HCT116 (cell line): ENCODE results near the gene LPAR1. TPM values are rescaled to one million over a fixed set of nuclear protein-coding genes. Genes with fewer than 3 reads are reported as not detected.

Experiments
- ATAC-seq: fragments of 200-7000 bp; cut with Tn5 transposase; 2 replicates; pipeline ENCODE4 v1.9.1; 2020; ENCODE audit warnings: mild to moderate bottlenecking, moderate library complexity
- BruUV-seq: library from RNA; stranded (reverse); fragments of 400-500 nt; replicated peaks from 2 replicates; lab custom pipeline; 2021; lab: Mats Ljungman, UMichigan
- CTCF ChIA-PET: fragments of 300-600 bp; sonication (Branson Sonifier 250); formaldehyde crosslinking; loops from one replicate; lab custom pipeline; 2021; ENCODE audit warnings: antibody characterized with exemption; lab: Charles Lee
- POLR2A ChIA-PET: fragments of 300-600, 350-600 bp; sonication (Branson Sonifier 250); formaldehyde crosslinking; loops from one replicate; lab custom pipeline; 2021; ENCODE audit warnings: antibody characterized with exemption; lab: Charles Lee
- RAD21 ChIA-PET, 2 experiments: fragments of 300-600 bp; sonication (Branson Sonifier 250); formaldehyde crosslinking; loops; one replicate each; lab custom pipeline; 2023; ENCODE audit warnings: low total read pairs in 2 of 2; ENCODE audit not compliant: uncharacterized antibody in 2 of 2, unreplicated experiment in 2 of 2, low non-redundant PET in 1 of 2; lab: Charles Lee
- DNase-seq: peaks from one replicate; pipeline ENCODE4 v3.0.0-alpha.2; 2010; ENCODE audit warnings: low read depth, low spot score
- H2AFZ ChIP-seq: fragments of 200-600 bp; shearing (Covaris generic), sonication (generic); 2 replicates; pipeline ENCODE4 v1.6.1; 2017; ENCODE audit warnings: low read depth, mixed run types, mixed read lengths, antibody characterized with exemption, low read length; ENCODE audit not compliant: poor library complexity, severe bottlenecking
- H3K27ac ChIP-seq: 2 replicates; pipeline ENCODE4 v1.5.1; 2012; ENCODE audit warnings: low read depth, low read length
- H3K27me3 ChIP-seq: fragments of 200-600 bp; sonication (generic); 2 replicates; pipeline ENCODE4 v1.6.1; 2016; ENCODE audit warnings: mixed run types, low read length, mixed read lengths; ENCODE audit not compliant: insufficient read depth
- H3K36me3 ChIP-seq, 2 experiments: fragments of 200-500 bp in 1 of 2; fragments of 200-600 bp in 1 of 2; sonication (Bioruptor generic) in 1 of 2; sonication (generic) in 1 of 2; 2 replicates each; pipeline versions ENCODE4 v1.5.1 to v1.6.1; 2014 to 2016; ENCODE audit warnings: low read length in 2 of 2, inconsistent platforms in 1 of 2, mixed read lengths in 1 of 2, mixed run types in 1 of 2; ENCODE audit not compliant: insufficient read depth in 2 of 2, control insufficient read depth in 1 of 2
- H3K4me1 ChIP-seq, 2 experiments: fragments of 200-600 bp in 1 of 2; sonication (generic) in 1 of 2; 2 replicates each; pipeline versions ENCODE4 v1.5.1 to v1.6.1; 2012 to 2017; ENCODE audit warnings: low read length in 2 of 2, inconsistent platforms in 1 of 2, mild to moderate bottlenecking in 1 of 2, mixed read lengths in 1 of 2, mixed run types in 1 of 2, moderate library complexity in 1 of 2; ENCODE audit not compliant: insufficient read depth in 2 of 2, control insufficient read depth in 1 of 2
- H3K4me2 ChIP-seq: fragments of 200-600 bp; sonication (generic); 2 replicates; pipeline ENCODE4 v1.6.1; 2017; ENCODE audit warnings: mixed run types, low read length, mixed read lengths
- H3K4me3 ChIP-seq, 2 experiments: fragments of 200-600 bp in 1 of 2; sonication (generic) in 1 of 2; replicated peaks in 1 of 2; 2 replicates each; pipeline ENCODE4 v1.5.1; 2011 to 2016; ENCODE audit warnings: low read length in 2 of 2, control low read depth in 1 of 2, low read depth in 1 of 2, mild to moderate bottlenecking in 1 of 2, mixed read lengths in 1 of 2, mixed run types in 1 of 2
- H3K79me2 ChIP-seq: fragments of 200-600 bp; sonication (generic); 2 replicates; pipeline ENCODE4 v1.6.1; 2017; ENCODE audit warnings: mild to moderate bottlenecking, mixed run types, low read length, moderate library complexity, mixed read lengths; ENCODE audit not compliant: insufficient read depth
- H3K9ac ChIP-seq: fragments of 200-600 bp; sonication (generic); 2 replicates; pipeline ENCODE4 v1.6.1; 2016; ENCODE audit warnings: low read length, mixed read lengths
- H3K9me2 ChIP-seq: fragments of 200-600 bp; sonication (generic), shearing (Covaris generic); 2 replicates; pipeline ENCODE4 v1.6.1; 2017; ENCODE audit warnings: mixed run types, mild to moderate bottlenecking, moderate library complexity; ENCODE audit not compliant: insufficient read depth
- H3K9me3 ChIP-seq, 2 experiments: fragments of 200-500 bp in 1 of 2; fragments of 200-600 bp in 1 of 2; sonication (Bioruptor generic) in 1 of 2; sonication (generic) in 1 of 2; 2 replicates each; pipeline ENCODE4 v1.6.1; 2014 to 2017; ENCODE audit warnings: low read length in 2 of 2, mixed read lengths in 2 of 2, inconsistent platforms in 1 of 2, low read depth in 1 of 2, mild to moderate bottlenecking in 1 of 2, mixed run types in 1 of 2, moderate library complexity in 1 of 2; ENCODE audit not compliant: control insufficient read depth in 1 of 2, insufficient read depth in 1 of 2
- H4K20me1 ChIP-seq: fragments of 200-600 bp; sonication (generic), shearing (Covaris generic); 2 replicates; pipeline ENCODE4 v1.6.1; 2017; ENCODE audit warnings: mixed run types, mild to moderate bottlenecking, moderate library complexity; ENCODE audit not compliant: insufficient read depth
- CEBPB ChIP-seq: IDR thresholded peaks from 2 replicates; pipeline ENCODE4 v1.6.1; 2012; ENCODE audit warnings: low read depth
- CTCF ChIP-seq, 3 experiments: fragments of 200-600 bp in 1 of 3; sonication (generic) in 1 of 3; IDR thresholded peaks in 2 of 3; conservative IDR thresholded peaks in 1 of 3; 2 replicates each; pipeline ENCODE4 v1.5.1; 2012 to 2017; ENCODE audit warnings: low read depth in 2 of 3, low read length in 2 of 3, antibody characterized with exemption in 1 of 3, borderline replicate concordance in 1 of 3, control low read depth in 1 of 3, mild to moderate bottlenecking in 1 of 3, mixed read lengths in 1 of 3, mixed run types in 1 of 3, moderate library complexity in 1 of 3; ENCODE audit not compliant: insufficient read depth in 1 of 3
- EGR1 ChIP-seq: IDR thresholded peaks from 2 replicates; pipeline ENCODE4 v1.6.1; 2012; ENCODE audit warnings: low read depth
- ELF1 ChIP-seq: IDR thresholded peaks from 2 replicates; pipeline ENCODE4 v1.6.1; 2012; ENCODE audit warnings: low read depth, borderline replicate concordance
- FOSL1 ChIP-seq: IDR thresholded peaks from 2 replicates; pipeline ENCODE4 v1.6.1; 2012; ENCODE audit warnings: low read depth
- JUND ChIP-seq: IDR thresholded peaks from 2 replicates; pipeline ENCODE4 v1.6.1; 2012
- POLR2AphosphoS5 ChIP-seq: IDR thresholded peaks from 2 replicates; pipeline ENCODE4 v1.6.1; 2011; ENCODE audit warnings: mild to moderate bottlenecking, low read depth, low read length, moderate library complexity
- RAD21 ChIP-seq: IDR thresholded peaks from 2 replicates; pipeline ENCODE4 v1.6.1; 2012; ENCODE audit warnings: low read depth, mild to moderate bottlenecking
- REST ChIP-seq: IDR thresholded peaks from 2 replicates; pipeline ENCODE4 v1.6.1; 2012; ENCODE audit warnings: low read depth
- SIN3A ChIP-seq: IDR thresholded peaks from 2 replicates; pipeline ENCODE4 v1.6.1; 2012; ENCODE audit warnings: low read depth
- SP1 ChIP-seq: IDR thresholded peaks from 2 replicates; pipeline ENCODE4 v1.6.1; 2012; ENCODE audit warnings: low read depth
- TCF7L2 ChIP-seq: IDR thresholded peaks from 2 replicates; pipeline ENCODE4 v1.7.0; 2011; ENCODE audit warnings: borderline replicate concordance, inconsistent platforms; ENCODE audit not compliant: insufficient read depth, insufficient read length; ENCODE audit errors: extremely low read depth
- YY1 ChIP-seq: IDR thresholded peaks from 2 replicates; pipeline ENCODE4 v1.6.1; 2011; ENCODE audit warnings: low read length, low read depth, moderate library complexity, mild to moderate bottlenecking; ENCODE audit not compliant: insufficient replicate concordance; ENCODE audit errors: extremely low read depth
- ZNF274 ChIP-seq: fragments of 200-500 bp; sonication (Bioruptor generic); IDR thresholded peaks from 2 replicates; pipeline ENCODE4 v1.6.1; 2014; ENCODE audit warnings: mild to moderate bottlenecking, low read depth, low read length, inconsistent platforms
- intact Hi-C: fragments of 100-400 bp; cut with micrococcal nuclease; formaldehyde crosslinking; loops from 2 replicates; pipeline ENCODE4 v1.10.0; 2022
- total RNA-seq: library from RNA; stranded (reverse); gene quantifications from one replicate; pipeline ENCODE4 v1.2.1, GENCODE V29; 2021; ENCODE audit not compliant: unreplicated experiment
- TF ChIP-seq, protein P1 (sequence below): IDR thresholded peaks from 2 replicates; pipeline ENCODE4 v1.6.1; 2012
- TF ChIP-seq, protein P2 (sequence below): IDR thresholded peaks from 2 replicates; pipeline ENCODE4 v1.6.1; 2012

The LPAR1 gene
- total RNA-seq, 1 experiment from 2014 or later, result 7.4 TPM

GRCh38 chr9:110872920-110873319 lies 165.3 kb downstream of the LPAR1 start:
- Histone ChIP-seq H3K79me2 (no peaks in the 10 kb centered on the region), H3K4me2 (no peak overlapping the region), H3K9me3 (no peaks in the 10 kb centered on the region), H3K9ac (no peak overlapping the region)
- DNase-seq, result no peak
- intact Hi-C loops, result no loop called here
- TF ChIP-seq CTCF (IDR thresholded peaks at IDR 0.05 in 2 of 3, conservative IDR thresholded peaks at IDR 0.05 in 1 of 3; ENCODE audit: borderline replicate concordance in 1 of 3, insufficient read depth in 1 of 3, low read depth in 2 of 3, low read length in 2 of 3) (no peak), JUND (no peak), TCF7L2 (no peak), CEBPB (no peak), POLR2AphosphoS5 (no peak), SIN3A (no peak), RAD21 (no peak), FOSL1 (no peak), ZNF274 (no peak), YY1 (no peak), ELF1 (no peak), REST (no peak), SP1 (no peak), EGR1 (no peak)
- TF ChIP-seq, protein P1, sequence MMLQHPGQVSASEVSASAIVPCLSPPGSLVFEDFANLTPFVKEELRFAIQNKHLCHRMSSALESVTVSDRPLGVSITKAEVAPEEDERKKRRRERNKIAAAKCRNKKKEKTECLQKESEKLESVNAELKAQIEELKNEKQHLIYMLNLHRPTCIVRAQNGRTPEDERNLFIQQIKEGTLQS, result no peak
- TF ChIP-seq, protein P2, sequence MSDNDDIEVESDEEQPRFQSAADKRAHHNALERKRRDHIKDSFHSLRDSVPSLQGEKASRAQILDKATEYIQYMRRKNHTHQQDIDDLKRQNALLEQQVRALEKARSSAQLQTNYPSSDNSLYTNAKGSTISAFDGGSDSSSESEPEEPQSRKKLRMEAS, result no peak
- TF ChIP-seq, all 23 proteins: peak for 0
- no TSS peak for BruUV-seq
- H4K20me1 ChIP-seq, result no peaks in the 10 kb centered on the region
- no peaks in the 10 kb centered on the region for H3K36me3 ChIP-seq
- CTCF ChIA-PET, result no interaction called here
- H3K27ac ChIP-seq, result no peak overlapping the region
- no peak overlapping the region for H3K4me3 ChIP-seq
- POLR2A ChIA-PET, result no interaction called here
- H2AFZ ChIP-seq, result no peak overlapping the region
- ATAC-seq, result no peak
- H3K27me3 ChIP-seq, result no peaks in the 10 kb centered on the region
- RAD21 ChIA-PET, result no interaction called here
- H3K9me2 ChIP-seq, result no peaks in the 10 kb centered on the region
- H3K4me1 ChIP-seq, result no peaks in the 10 kb centered on the region
